Endothelial cell (in vitro differentiated cells): ENCODE measurements around the gene CDKN3. TPM values are rescaled to one million over a fixed set of nuclear protein-coding genes. Genes with fewer than 3 reads are reported as not detected.
A peak's percentile ranks its signal among the peaks of the same experiment; 100 is the strongest.

Source experiments
- DNase-seq: peaks from one replicate; pipeline ENCODE4 v3.0.0; 2021; ENCODE audit warnings: low spot score
- H3K27ac Mint-ChIP-seq: one replicate; pipeline ENCODE4 v1.8.0; 2021; ENCODE audit warnings: mixed read lengths, inconsistent platforms; ENCODE audit not compliant: unreplicated experiment
- H3K27me3 Mint-ChIP-seq: one replicate; pipeline ENCODE4 v1.8.0; 2021; ENCODE audit warnings: mild to moderate bottlenecking, moderate library complexity, mixed read lengths, inconsistent platforms; ENCODE audit not compliant: unreplicated experiment
- H3K36me3 Mint-ChIP-seq: one replicate; pipeline ENCODE4 v1.8.0; 2021; ENCODE audit warnings: mild to moderate bottlenecking, low read depth, mixed read lengths, inconsistent platforms; ENCODE audit not compliant: unreplicated experiment
- H3K4me1 Mint-ChIP-seq: one replicate; pipeline ENCODE4 v1.8.0; 2021; ENCODE audit warnings: mild to moderate bottlenecking, mixed read lengths, inconsistent platforms; ENCODE audit not compliant: unreplicated experiment
- H3K4me3 Mint-ChIP-seq: one replicate; pipeline ENCODE4 v1.8.0; 2021; ENCODE audit warnings: mild to moderate bottlenecking, mixed read lengths, inconsistent platforms; ENCODE audit not compliant: unreplicated experiment
- H3K9me3 Mint-ChIP-seq: one replicate; pipeline ENCODE4 v1.8.0; 2021; ENCODE audit warnings: mixed read lengths, inconsistent platforms; ENCODE audit not compliant: unreplicated experiment
- CTCF ChIP-seq: fragments of 200-600 bp; sonication (generic); IDR thresholded peaks from one replicate; pipeline ENCODE4 v1.5.0; 2021; ENCODE audit warnings: antibody characterized with exemption; ENCODE audit not compliant: unreplicated experiment
- total RNA-seq: library from RNA; stranded (reverse); fragmentation: NEBNext Ultra II Directional; extraction: Animal tissue kit (Norgen Biotek cat#: 25700); gene quantifications from one replicate; pipeline ENCODE4 v1.2.1, GENCODE V29; 2021; ENCODE audit not compliant: unreplicated experiment

Gene CDKN3
- total RNA-seq, 1 donor from 2014 or later: 12.2 TPM

- H3K4me3 Mint-ChIP-seq: peak overlapping the region; percentile 43
- no peak for TF ChIP-seq CTCF
- peaks cover 4% of the 10 kb centered on the region for H3K27me3 Mint-ChIP-seq
- DNase-seq: no peak
- H3K27ac Mint-ChIP-seq: peak overlapping the region; percentile 84
- no peaks in the 10 kb centered on the region for H3K36me3 Mint-ChIP-seq
- H3K9me3 Mint-ChIP-seq: no peaks in the 10 kb centered on the region
- peaks cover 60% of the 10 kb centered on the region for H3K4me1 Mint-ChIP-seq
Observed at GRCh38 chr14:54362759-54363437, 33.9 kb upstream of the CDKN3 start.

DNA sequence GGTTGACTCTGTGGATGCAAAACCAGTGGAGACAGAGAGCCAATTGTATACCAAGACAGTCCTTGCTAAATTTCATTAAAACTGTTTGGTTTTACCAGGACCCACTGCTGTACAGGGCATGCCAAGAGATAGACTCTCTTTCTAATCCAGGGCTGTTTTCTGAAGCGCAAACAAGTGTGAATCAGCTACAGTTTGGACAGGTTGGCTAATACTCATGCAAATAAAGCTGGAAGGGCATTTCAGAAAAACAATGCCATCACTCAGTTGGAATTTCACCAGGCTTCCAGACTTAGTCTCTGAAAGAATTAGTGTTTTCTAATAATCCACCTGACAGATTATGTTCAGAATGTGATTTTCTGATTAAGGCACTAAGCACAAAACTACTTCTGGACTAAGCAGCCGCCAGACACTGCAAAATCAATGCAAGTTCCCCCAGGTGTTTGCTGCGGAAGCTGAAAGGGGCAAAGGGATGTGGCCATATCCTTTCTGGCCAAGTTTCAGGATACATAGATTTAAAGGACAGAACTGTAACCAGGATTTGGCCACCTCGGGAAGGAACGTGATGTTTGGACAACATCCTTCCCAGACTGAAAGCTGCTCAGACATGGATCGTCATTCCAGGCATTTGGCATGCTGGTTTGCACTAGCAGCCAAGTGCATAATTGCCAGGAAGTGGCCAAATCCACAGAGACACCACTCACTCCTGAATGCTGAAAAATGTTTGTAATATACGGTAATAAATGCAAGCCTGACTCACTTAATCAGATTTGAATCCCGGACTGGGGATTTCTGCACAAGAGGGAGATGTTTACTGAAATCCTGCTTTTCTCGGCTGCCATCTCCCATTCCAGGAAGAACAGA lies 32.0 kb upstream of the CDKN3 start:
- DNase-seq: peak; percentile 22
- H3K27ac Mint-ChIP-seq: peak overlapping the region; percentile 98
- H3K4me1 Mint-ChIP-seq: peaks cover 63% of the 10 kb centered on the region
- no peak overlapping the region for H3K4me3 Mint-ChIP-seq
- no peaks in the 10 kb centered on the region for H3K9me3 Mint-ChIP-seq
- H3K27me3 Mint-ChIP-seq: peaks cover 4% of the 10 kb centered on the region
- TF ChIP-seq CTCF: no peak
- H3K36me3 Mint-ChIP-seq: no peaks in the 10 kb centered on the region

GRCh38 chr14:54366736-54367735 lies 29.8 kb upstream of the CDKN3 start:
- DNase-seq: peak; percentile 38
- Mint-ChIP-seq H3K9me3 (no peaks in the 10 kb centered on the region), H3K4me3 (no peak overlapping the region), H3K27me3 (peaks cover 4% of the 10 kb centered on the region), H3K4me1 (peaks cover 66% of the 10 kb centered on the region), H3K36me3 (no peaks in the 10 kb centered on the region), H3K27ac (peak overlapping the region; percentile 76)
- TF ChIP-seq CTCF: no peak

DNA sequence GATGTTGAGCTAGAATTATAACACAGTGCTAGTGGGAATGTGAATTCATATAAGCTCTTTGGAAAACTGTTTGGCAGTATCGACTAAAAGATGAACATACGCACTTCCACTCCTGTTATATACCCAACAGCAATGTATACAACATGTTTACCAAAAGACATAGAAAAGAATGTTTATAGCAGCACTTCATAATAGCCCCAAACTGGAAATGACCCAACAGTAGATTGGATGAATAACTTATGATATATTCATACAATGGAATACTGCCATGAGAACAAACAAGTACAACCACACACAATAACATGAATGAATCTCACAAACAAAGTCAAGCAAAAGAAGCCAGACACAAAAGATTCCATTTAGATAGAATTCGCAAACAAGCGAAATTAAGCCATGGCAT lies 28.5 kb upstream of the CDKN3 start:
- no peaks in the 10 kb centered on the region for H3K9me3 Mint-ChIP-seq
- DNase-seq: no peak
- H3K4me1 Mint-ChIP-seq: peaks cover 55% of the 10 kb centered on the region
- no peak for TF ChIP-seq CTCF
- H3K36me3 Mint-ChIP-seq: no peaks in the 10 kb centered on the region
- H3K27ac Mint-ChIP-seq: no peak overlapping the region
- no peak overlapping the region for H3K4me3 Mint-ChIP-seq
- peaks cover 4% of the 10 kb centered on the region for H3K27me3 Mint-ChIP-seq
